GM12878 (cell line): ENCODE measurements around the gene ASGR2. TPM values are rescaled to one million over a fixed set of nuclear protein-coding genes. Genes with fewer than 3 reads are reported as not detected.

Experiments used
- ATAC-seq: fragments of 200-7000 bp; cut with Tn5 transposase; 3 replicates; pipeline ENCODE4 v1.9.1; 2020; ENCODE audit warnings: mild to moderate bottlenecking, moderate library complexity
- BruUV-seq: library from RNA; stranded (reverse); fragments of 400-500 nt; replicated peaks from 2 replicates; lab custom pipeline; 2021; lab: Mats Ljungman, UMichigan
- CTCF ChIA-PET: fragments of 300-600 bp; sonication (Branson Sonifier 250); formaldehyde crosslinking; extraction: SDS; loops from one replicate; lab custom pipeline; 2021; ENCODE audit warnings: inconsistent platforms; lab: Yijun Ruan, JAX
- POLR2A ChIA-PET: fragments of 350-600 bp; formaldehyde crosslinking; extraction: SDS; loops from one replicate; lab custom pipeline; 2021; ENCODE audit warnings: inconsistent platforms; lab: Charles Lee
- RAD21 ChIA-PET: fragments of 300-600 bp; sonication (Branson Sonifier 250); formaldehyde crosslinking; loops from one replicate; lab custom pipeline; 2023; ENCODE audit warnings: antibody characterized with exemption; ENCODE audit not compliant: unreplicated experiment; lab: Charles Lee
- SMC1A ChIA-PET: fragments of 300-600 bp; sonication (Branson Sonifier 250); formaldehyde crosslinking; loops from one replicate; lab custom pipeline; 2023; ENCODE audit not compliant: unreplicated experiment, uncharacterized antibody; lab: Charles Lee
- DNase-seq: peaks from one replicate; pipeline ENCODE4 v3.0.0-alpha.2; 2011; ENCODE audit warnings: low read depth, low spot score
- FAIRE-seq: peaks from 3 replicates; lab custom pipeline; 2011; peaks lifted over from hg19 to GRCh38; lab: Jason Lieb, UNC
- H2AFZ ChIP-seq: 2 replicates; pipeline ENCODE4 v1.6.0; 2011; ENCODE audit warnings: low read depth, low read length, control low read depth; ENCODE audit not compliant: control insufficient read depth
- H3K27ac ChIP-seq: 2 replicates; pipeline ENCODE4 v1.5.1; 2011; ENCODE audit warnings: control low read depth; ENCODE audit not compliant: control insufficient read depth, insufficient read depth
- H3K27me3 ChIP-seq, 2 experiments: replicated peaks in 1 of 2; 2 replicates each; pipeline versions ENCODE4 v1.6.0 to v1.6.1; 2011; ENCODE audit warnings: low read length in 1 of 2; ENCODE audit not compliant: control insufficient read depth in 2 of 2, insufficient read depth in 2 of 2
- H3K36me3 ChIP-seq, 2 experiments: 2 replicates each; pipeline ENCODE4 v1.5.1; 2011; ENCODE audit warnings: low read length in 1 of 2; ENCODE audit not compliant: control insufficient read depth in 2 of 2, insufficient read depth in 2 of 2
- H3K4me1 ChIP-seq: 2 replicates; pipeline ENCODE4 v1.6.1; 2011; ENCODE audit warnings: mild to moderate bottlenecking, low read length, moderate library complexity, mixed read lengths; ENCODE audit not compliant: control insufficient read depth, insufficient read depth
- H3K4me2 ChIP-seq: 2 replicates; pipeline ENCODE4 v1.6.0; 2011; ENCODE audit warnings: control low read depth; ENCODE audit not compliant: control insufficient read depth, insufficient read depth
- H3K4me3 ChIP-seq: fragments of 200-600 bp; sonication (generic); 2 replicates; pipeline ENCODE4 v1.5.1; 2016
- H3K79me2 ChIP-seq: 2 replicates; pipeline ENCODE4 v1.6.0; 2011; ENCODE audit warnings: low read length; ENCODE audit not compliant: control insufficient read depth, insufficient read depth
- H3K9ac ChIP-seq: 2 replicates; pipeline ENCODE4 v1.8.0; 2011; ENCODE audit warnings: low read length, control low read depth, mixed read lengths; ENCODE audit not compliant: control insufficient read depth, insufficient read depth
- H3K9me3 ChIP-seq: replicated peaks from 3 replicates; pipeline ENCODE4 v1.5.1; 2011; ENCODE audit warnings: mild to moderate bottlenecking, low read length; ENCODE audit not compliant: control insufficient read depth, insufficient read depth
- H4K20me1 ChIP-seq: 2 replicates; pipeline ENCODE4 v1.6.0; 2011; ENCODE audit not compliant: control insufficient read depth, insufficient read depth
- CHD2 ChIP-seq: IDR thresholded peaks from 2 replicates; pipeline ENCODE4 v1.6.1; 2011; ENCODE audit warnings: low read depth, low read length, improper control_type of control experiment, borderline replicate concordance
- EGR1 ChIP-seq, 2 experiments: IDR thresholded peaks; 1 replicate in 1 of 2; 2 replicates in 1 of 2; pipeline ENCODE4 v1.6.1; 2011 to 2012; ENCODE audit warnings: low read depth in 2 of 2, low read length in 2 of 2, borderline replicate concordance in 1 of 2, mild to moderate bottlenecking in 1 of 2, moderate library complexity in 1 of 2
- ESRRA ChIP-seq: IDR thresholded peaks from 2 replicates; pipeline ENCODE4 v1.6.1; 2012; ENCODE audit warnings: mild to moderate bottlenecking, low read length, improper control_type of control experiment
- FOS ChIP-seq: IDR thresholded peaks from 3 replicates; pipeline ENCODE4 v1.6.1; 2011; ENCODE audit warnings: borderline replicate concordance; ENCODE audit not compliant: insufficient read length; ENCODE audit errors: extremely low read depth
- HDGF ChIP-seq: fragments of 450-650 bp; IDR thresholded peaks from 2 replicates; pipeline ENCODE4 v1.6.1; 2016; ENCODE audit warnings: antibody characterized with exemption
- KAT2A ChIP-seq: conservative IDR thresholded peaks from 2 replicates; pipeline ENCODE4 v1.6.1; 2011; ENCODE audit warnings: low read depth, low read length; ENCODE audit not compliant: control insufficient read depth
- NBN ChIP-seq: fragments of 450-650 bp; IDR thresholded peaks from 2 replicates; pipeline ENCODE4 v1.6.1; 2016
- RBBP5 ChIP-seq: fragments of 200-600 bp; sonication (generic); conservative IDR thresholded peaks from 2 replicates; pipeline ENCODE4 v1.6.1; 2016
- TAF1 ChIP-seq: IDR thresholded peaks from 2 replicates; pipeline ENCODE4 v1.6.1; 2011; ENCODE audit warnings: mild to moderate bottlenecking, low read depth, low read length, borderline replicate concordance
- TARDBP ChIP-seq: IDR thresholded peaks from 2 replicates; pipeline ENCODE4 v1.6.1; 2016; ENCODE audit warnings: borderline replicate concordance
- WGBS: methylation state at CpG from one replicate; pipeline ENCODE4 v1.1.6; 2016; ENCODE audit warnings: low lambda C conversion rate; ENCODE audit not compliant: insufficient replicate concordance, insufficient coverage; ENCODE audit errors: missing lambda C conversion rate; 5-methylcytosine and 5-hydroxymethylcytosine counted together
- in situ Hi-C: fragments of 300-500 bp; cut with MboI; formaldehyde crosslinking; loops from 9 replicates; pipeline ENCODE4 v1.14.3; 2018; ENCODE audit warnings: mixed read lengths
- intact Hi-C: fragments of 100-400 bp; cut with micrococcal nuclease; formaldehyde crosslinking; loops from one replicate; pipeline ENCODE4 v1.14.2; 2022; ENCODE audit not compliant: unreplicated experiment
- polyA plus RNA-seq, 11 experiments: library from polyadenylated mRNA; depleted of rRNA in 4 of 11; unstranded in 6 of 11; stranded (reverse) in 5 of 11; fragments of >200 nt; fragmentation: Nextera tagmentation in 4 of 11; fragmentation: Illumina TruSeq in 1 of 11; extraction: Ambion mirVana in 4 of 11; extraction: Trizol in 1 of 11; gene quantifications; 1 replicate in 1 of 11; 2 replicates in 10 of 11; pipeline versions ENCODE4 v1.2.1 to v1.2.3, GENCODE V29; 2011 to 2016; ENCODE audit warnings: inconsistent platforms in 2 of 11, missing spikeins in 2 of 11, low read depth in 1 of 11
- total RNA-seq, 4 experiments: library from RNA; depleted of rRNA in 3 of 4; stranded (reverse); fragments of >200 nt in 3 of 4; fragmentation: Illumina TruSeq in 1 of 4; extraction: Trizol in 1 of 4; gene quantifications; 2 replicates each; pipeline versions ENCODE4 v1.2.1 to v1.2.3, GENCODE V29; 2013 to 2021

The ASGR2 gene
- total and polyA plus RNA-seq, 10 of the 15 experiments (the other 5 are each of a cell fraction or from before 2014, with no cell fraction given), result not detected

DNA sequence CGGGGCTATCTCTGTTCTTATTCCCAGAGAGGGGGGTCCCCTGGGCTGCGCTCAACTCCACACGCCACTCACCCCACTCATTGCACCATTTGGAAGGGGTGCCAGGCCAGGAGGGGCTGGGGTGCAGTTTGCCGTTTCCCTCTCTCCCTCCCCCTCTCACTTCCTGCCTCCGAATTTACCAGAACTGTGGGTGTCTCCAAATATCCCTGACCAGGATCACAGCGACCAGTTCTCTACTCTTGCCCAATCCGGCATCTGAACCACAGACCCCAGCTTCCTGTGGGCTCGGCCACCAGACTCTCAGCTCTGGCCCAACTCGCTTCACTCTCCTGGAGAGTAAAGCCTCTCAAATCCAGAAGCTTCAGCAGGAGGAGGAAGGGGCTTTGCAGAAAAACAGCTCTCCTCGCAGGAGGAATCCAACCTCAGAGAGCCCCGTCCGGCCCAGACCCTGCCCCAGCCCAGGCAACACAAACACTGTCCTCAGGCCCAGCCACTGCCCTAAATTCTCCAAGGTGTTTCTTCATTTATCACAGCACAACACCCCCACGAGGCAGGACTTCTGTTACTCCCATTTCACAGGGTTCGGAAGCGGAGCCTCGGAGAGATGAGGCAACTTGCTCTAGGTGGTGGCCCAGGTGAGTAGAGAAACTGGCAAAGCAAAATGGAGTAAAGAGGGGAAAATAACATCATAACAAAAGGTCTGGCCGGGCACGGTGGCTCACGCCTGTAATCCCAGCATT is 423 bp upstream of the ASGR2 start (continued):
- TF ChIP-seq EGR1 (IDR thresholded peaks at IDR 0.05; ENCODE audit: borderline replicate concordance in 1 of 2, low read depth in 2 of 2, low read length in 2 of 2) (no peak), ESRRA (no peak), TAF1 (no peak), KAT2A (no peak), CHD2 (no peak)

DNA sequence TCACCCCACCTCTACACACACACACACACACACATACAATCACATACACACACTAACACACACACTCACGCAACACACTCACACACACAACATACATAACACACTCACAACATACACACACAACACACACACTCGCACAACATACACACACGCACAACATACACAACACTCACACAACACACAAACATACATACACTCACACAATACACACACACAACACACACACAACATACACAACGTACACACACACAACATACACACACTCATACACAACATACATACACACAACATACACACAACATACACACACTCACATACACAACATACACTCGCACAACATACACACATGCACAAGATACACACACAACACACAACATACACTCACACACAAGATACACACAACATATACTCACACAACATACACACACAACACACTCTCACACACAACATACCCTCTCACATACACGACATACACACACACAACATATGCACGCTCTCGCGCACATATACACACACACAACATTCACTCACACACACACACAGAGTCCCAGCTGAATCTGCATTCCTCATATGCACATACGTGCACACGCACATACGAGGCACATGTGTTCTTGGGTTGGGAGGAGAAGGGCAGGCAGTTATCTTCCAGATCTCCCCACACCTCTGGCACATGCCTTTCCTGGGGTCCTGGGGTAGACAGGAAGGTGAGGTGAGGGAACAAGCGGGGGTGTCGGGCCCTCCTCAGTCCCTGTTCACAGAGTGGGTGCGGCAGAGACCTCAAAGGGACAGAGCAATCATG is 1.1 kb downstream of the ASGR2 start:
- ChIA-PET RAD21 (no interaction called here), POLR2A (no interaction called here), SMC1A (interaction anchor here (0.7 kb wide), 2 partner anchors 19 to 56 kb away, joined by 3 to 4 read pairs; no protein-coding TSS in a partner anchor), CTCF (no interaction called here)
- TF ChIP-seq NBN (peak; percentile 42; the same call in 1 of the 2 replicates), HDGF (peak; percentile 77), FOS (no peak), TARDBP (no peak), RBBP5 (no peak)
- Histone ChIP-seq H3K4me2 (no peak overlapping the region), H3K9ac (no peak overlapping the region), H3K36me3 (no peaks in the 10 kb centered on the region), H3K9me3 (no peaks in the 10 kb centered on the region), H3K27ac (no peak overlapping the region), H3K27me3 (no peaks in the 10 kb centered on the region), H3K79me2 (no peaks in the 10 kb centered on the region), H3K4me1 (peaks cover 7% of the 10 kb centered on the region), H3K4me3 (no peak overlapping the region), H2AFZ (no peak overlapping the region), H4K20me1 (no peaks in the 10 kb centered on the region)
- intact Hi-C loops (no loop called here), in situ Hi-C loops (no loop called here)
- WGBS, result 70% methylated on average over 15 of the region's 15 CpGs
- FAIRE-seq, result no peak
- no peak for ATAC-seq
- no TSS peak for BruUV-seq
- DNase-seq, result no peak
